Measurements from ENCODE around the gene PUM1.
A peak's percentile ranks its signal among the peaks of the same experiment; 100 is the strongest.
"Not testable (repeated sequence)": the region's sequence is repeated elsewhere in the genome, so short reads cannot be mapped to it uniquely, and the experiment has no call there.

PUM1 gene

GRCh38 chr1:31042656-31043055, 22.9 kb downstream of the PUM1 start:
- Histone ChIP-seq H3K4me1 (ENCODE audit: control insufficient read depth, insufficient read depth, low read length) (peaks cover 28% of the 10 kb centered on the region), H3K9me3 (ENCODE audit: control insufficient read depth, low read length) (no peaks in the 10 kb centered on the region), H3K9ac (ENCODE audit: low read length) (no peak overlapping the region), H3K4me3 (ENCODE audit: low read length) (no peak overlapping the region), H3K27me3 (replicated peaks; ENCODE audit: control insufficient read depth, insufficient read depth, low read length) (no peaks in the 10 kb centered on the region), H3K36me3 (ENCODE audit: control insufficient read depth, insufficient read depth, low read length, severe bottlenecking) (peaks cover 22% of the 10 kb centered on the region)
- no peak for DNase-seq (ENCODE audit: low read depth)

- DNase-seq (ENCODE audit: low read depth): no peak
- Histone ChIP-seq H3K9ac (ENCODE audit: low read length) (no peak overlapping the region), H3K27me3 (replicated peaks; ENCODE audit: control insufficient read depth, insufficient read depth, low read length) (no peaks in the 10 kb centered on the region), H3K9me3 (ENCODE audit: control insufficient read depth, low read length) (no peaks in the 10 kb centered on the region), H3K4me3 (ENCODE audit: low read length) (no peak overlapping the region), H3K4me1 (ENCODE audit: control insufficient read depth, insufficient read depth, low read length) (peaks cover 25% of the 10 kb centered on the region), H3K36me3 (ENCODE audit: control insufficient read depth, insufficient read depth, low read length, severe bottlenecking) (peaks cover 22% of the 10 kb centered on the region)
Measured at GRCh38 chr1:31041529-31041928, 24.0 kb downstream of the PUM1 start.

- no peak overlapping the region for H3K9ac ChIP-seq (ENCODE audit: low read length)
- H3K4me1 ChIP-seq (ENCODE audit: control insufficient read depth, insufficient read depth, low read length): peaks cover 27% of the 10 kb centered on the region
- H3K4me3 ChIP-seq (ENCODE audit: low read length): no peak overlapping the region
- H3K27me3 ChIP-seq (replicated peaks; ENCODE audit: control insufficient read depth, insufficient read depth, low read length): no peaks in the 10 kb centered on the region
- H3K36me3 ChIP-seq (ENCODE audit: control insufficient read depth, insufficient read depth, low read length, severe bottlenecking): peaks cover 22% of the 10 kb centered on the region
- DNase-seq (ENCODE audit: low read depth): no peak
- H3K9me3 ChIP-seq (ENCODE audit: control insufficient read depth, low read length): no peaks in the 10 kb centered on the region
Measured at GRCh38 chr1:31040038-31040437, 25.5 kb downstream of the PUM1 start.

GRCh38 chr1:31038935-31039334, 26.6 kb downstream of the PUM1 start:
- H3K4me1 ChIP-seq (ENCODE audit: control insufficient read depth, insufficient read depth, low read length): peaks cover 31% of the 10 kb centered on the region
- not testable (repeated sequence) for H3K9ac ChIP-seq (ENCODE audit: low read length); DNase-seq (ENCODE audit: low read depth); H3K9me3 ChIP-seq (ENCODE audit: control insufficient read depth, low read length); H3K4me3 ChIP-seq (ENCODE audit: low read length); H3K27me3 ChIP-seq (replicated peaks; ENCODE audit: control insufficient read depth, insufficient read depth, low read length)
- peaks cover 18% of the 10 kb centered on the region for H3K36me3 ChIP-seq (ENCODE audit: control insufficient read depth, insufficient read depth, low read length, severe bottlenecking)

- no peak overlapping the region for H3K9ac ChIP-seq (ENCODE audit: low read length)
- no peak overlapping the region for H3K4me3 ChIP-seq (ENCODE audit: low read length)
- H3K4me1 ChIP-seq (ENCODE audit: control insufficient read depth, insufficient read depth, low read length): peaks cover 35% of the 10 kb centered on the region
- H3K27me3 ChIP-seq (replicated peaks; ENCODE audit: control insufficient read depth, insufficient read depth, low read length): no peaks in the 10 kb centered on the region
- peak; percentile 79 for DNase-seq (ENCODE audit: low read depth)
- H3K9me3 ChIP-seq (ENCODE audit: control insufficient read depth, low read length): no peaks in the 10 kb centered on the region
- H3K36me3 ChIP-seq (ENCODE audit: control insufficient read depth, insufficient read depth, low read length, severe bottlenecking): peaks cover 13% of the 10 kb centered on the region
Measured at GRCh38 chr1:31038360-31038759, 27.2 kb downstream of the PUM1 start.

- Histone ChIP-seq H3K4me1 (ENCODE audit: control insufficient read depth, insufficient read depth, low read length) (peaks cover 36% of the 10 kb centered on the region), H3K36me3 (ENCODE audit: control insufficient read depth, insufficient read depth, low read length, severe bottlenecking) (peaks cover 6% of the 10 kb centered on the region), H3K27me3 (replicated peaks; ENCODE audit: control insufficient read depth, insufficient read depth, low read length) (no peaks in the 10 kb centered on the region), H3K9me3 (ENCODE audit: control insufficient read depth, low read length) (no peaks in the 10 kb centered on the region), H3K4me3 (ENCODE audit: low read length) (no peak overlapping the region), H3K9ac (ENCODE audit: low read length) (no peak overlapping the region)
- DNase-seq (ENCODE audit: low read depth): no peak
Measured at GRCh38 chr1:31036749-31037500, 28.6 kb downstream of the PUM1 start.

- Histone ChIP-seq H3K9me3 (ENCODE audit: control insufficient read depth, low read length) (no peaks in the 10 kb centered on the region), H3K27me3 (replicated peaks; ENCODE audit: control insufficient read depth, insufficient read depth, low read length) (no peaks in the 10 kb centered on the region), H3K4me3 (ENCODE audit: low read length) (no peak overlapping the region), H3K9ac (ENCODE audit: low read length) (no peak overlapping the region), H3K4me1 (ENCODE audit: control insufficient read depth, insufficient read depth, low read length) (peaks cover 40% of the 10 kb centered on the region), H3K36me3 (ENCODE audit: control insufficient read depth, insufficient read depth, low read length, severe bottlenecking) (no peaks in the 10 kb centered on the region)
- DNase-seq (ENCODE audit: low read depth): no peak
Measured at GRCh38 chr1:31033598-31033997, 31.9 kb downstream of the PUM1 start.

GRCh38 chr1:31032266-31032665, 33.3 kb downstream of the PUM1 start:
- H3K4me3 ChIP-seq (ENCODE audit: low read length): no peak overlapping the region
- no peaks in the 10 kb centered on the region for H3K27me3 ChIP-seq (replicated peaks; ENCODE audit: control insufficient read depth, insufficient read depth, low read length)
- H3K9me3 ChIP-seq (ENCODE audit: control insufficient read depth, low read length): no peaks in the 10 kb centered on the region
- H3K9ac ChIP-seq (ENCODE audit: low read length): no peak overlapping the region
- H3K4me1 ChIP-seq (ENCODE audit: control insufficient read depth, insufficient read depth, low read length): peaks cover 36% of the 10 kb centered on the region
- DNase-seq (ENCODE audit: low read depth): no peak
- H3K36me3 ChIP-seq (ENCODE audit: control insufficient read depth, insufficient read depth, low read length, severe bottlenecking): peaks cover 7% of the 10 kb centered on the region

GRCh38 chr1:31031330-31032143, 34.0 kb downstream of the PUM1 start:
- Histone ChIP-seq H3K4me3 (ENCODE audit: low read length) (no peak overlapping the region), H3K9me3 (ENCODE audit: control insufficient read depth, low read length) (no peaks in the 10 kb centered on the region), H3K36me3 (ENCODE audit: control insufficient read depth, insufficient read depth, low read length, severe bottlenecking) (peaks cover 8% of the 10 kb centered on the region), H3K27me3 (replicated peaks; ENCODE audit: control insufficient read depth, insufficient read depth, low read length) (no peaks in the 10 kb centered on the region), H3K9ac (ENCODE audit: low read length) (no peak overlapping the region), H3K4me1 (ENCODE audit: control insufficient read depth, insufficient read depth, low read length) (peaks cover 35% of the 10 kb centered on the region)
- no peak for DNase-seq (ENCODE audit: low read depth)

- Histone ChIP-seq H3K36me3 (ENCODE audit: control insufficient read depth, insufficient read depth, low read length, severe bottlenecking) (peaks cover 10% of the 10 kb centered on the region), H3K27me3 (replicated peaks; ENCODE audit: control insufficient read depth, insufficient read depth, low read length) (no peaks in the 10 kb centered on the region), H3K4me1 (ENCODE audit: control insufficient read depth, insufficient read depth, low read length) (peaks cover 37% of the 10 kb centered on the region), H3K9ac (ENCODE audit: low read length) (no peak overlapping the region), H3K4me3 (ENCODE audit: low read length) (peak overlapping the region; percentile 9), H3K9me3 (ENCODE audit: control insufficient read depth, low read length) (no peaks in the 10 kb centered on the region)
- no peak for DNase-seq (ENCODE audit: low read depth)
Measured at GRCh38 chr1:31029026-31029425, 36.5 kb downstream of the PUM1 start.

- peaks cover 33% of the 10 kb centered on the region for H3K4me1 ChIP-seq (ENCODE audit: control insufficient read depth, insufficient read depth, low read length)
- H3K9me3 ChIP-seq (ENCODE audit: control insufficient read depth, low read length): no peaks in the 10 kb centered on the region
- no peak overlapping the region for H3K4me3 ChIP-seq (ENCODE audit: low read length)
- peaks cover 10% of the 10 kb centered on the region for H3K36me3 ChIP-seq (ENCODE audit: control insufficient read depth, insufficient read depth, low read length, severe bottlenecking)
- no peak overlapping the region for H3K9ac ChIP-seq (ENCODE audit: low read length)
- H3K27me3 ChIP-seq (replicated peaks; ENCODE audit: control insufficient read depth, insufficient read depth, low read length): no peaks in the 10 kb centered on the region
- DNase-seq (ENCODE audit: low read depth): no peak
Measured at GRCh38 chr1:31027693-31028526, 37.6 kb downstream of the PUM1 start.

Measured in adipocyte (in vitro differentiated cells).